ENCODE results near the gene SEC11A.

DNA sequence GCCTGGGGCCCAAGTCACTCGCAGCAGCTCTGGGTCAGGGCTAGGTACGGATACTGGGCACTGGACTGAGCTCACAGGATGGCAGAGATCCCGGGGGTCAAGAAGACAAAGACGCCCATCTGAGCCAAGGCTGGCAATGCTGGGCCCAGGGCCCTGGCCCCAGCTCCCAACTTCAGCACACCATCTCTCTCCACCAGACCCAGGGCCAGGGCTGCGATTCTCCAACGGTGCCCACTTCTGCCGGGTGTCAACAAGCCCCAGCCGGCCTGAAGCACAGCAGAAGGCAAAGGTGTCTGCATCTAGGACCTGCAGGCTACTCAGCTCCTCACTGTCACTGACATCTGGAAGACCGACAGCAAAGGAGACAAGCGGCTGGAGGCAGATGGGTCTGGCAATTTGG, 70.4 kb downstream of the SEC11A start:
- TF ChIP-seq, protein P1, sequence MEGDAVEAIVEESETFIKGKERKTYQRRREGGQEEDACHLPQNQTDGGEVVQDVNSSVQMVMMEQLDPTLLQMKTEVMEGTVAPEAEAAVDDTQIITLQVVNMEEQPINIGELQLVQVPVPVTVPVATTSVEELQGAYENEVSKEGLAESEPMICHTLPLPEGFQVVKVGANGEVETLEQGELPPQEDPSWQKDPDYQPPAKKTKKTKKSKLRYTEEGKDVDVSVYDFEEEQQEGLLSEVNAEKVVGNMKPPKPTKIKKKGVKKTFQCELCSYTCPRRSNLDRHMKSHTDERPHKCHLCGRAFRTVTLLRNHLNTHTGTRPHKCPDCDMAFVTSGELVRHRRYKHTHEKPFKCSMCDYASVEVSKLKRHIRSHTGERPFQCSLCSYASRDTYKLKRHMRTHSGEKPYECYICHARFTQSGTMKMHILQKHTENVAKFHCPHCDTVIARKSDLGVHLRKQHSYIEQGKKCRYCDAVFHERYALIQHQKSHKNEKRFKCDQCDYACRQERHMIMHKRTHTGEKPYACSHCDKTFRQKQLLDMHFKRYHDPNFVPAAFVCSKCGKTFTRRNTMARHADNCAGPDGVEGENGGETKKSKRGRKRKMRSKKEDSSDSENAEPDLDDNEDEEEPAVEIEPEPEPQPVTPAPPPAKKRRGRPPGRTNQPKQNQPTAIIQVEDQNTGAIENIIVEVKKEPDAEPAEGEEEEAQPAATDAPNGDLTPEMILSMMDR (IDR thresholded peaks at IDR 0.05), result no peak
- no peak for TF ChIP-seq POLR2A (IDR thresholded peaks at IDR 0.05)

Data from lower leg skin (tissue), 3 donors.